ENCODE measurements around the gene HS3ST2.
"Not testable (repeated sequence)": the region's sequence is repeated elsewhere in the genome, so short reads cannot be mapped to it uniquely, and the experiment has no call there.

Gene HS3ST2

DNA sequence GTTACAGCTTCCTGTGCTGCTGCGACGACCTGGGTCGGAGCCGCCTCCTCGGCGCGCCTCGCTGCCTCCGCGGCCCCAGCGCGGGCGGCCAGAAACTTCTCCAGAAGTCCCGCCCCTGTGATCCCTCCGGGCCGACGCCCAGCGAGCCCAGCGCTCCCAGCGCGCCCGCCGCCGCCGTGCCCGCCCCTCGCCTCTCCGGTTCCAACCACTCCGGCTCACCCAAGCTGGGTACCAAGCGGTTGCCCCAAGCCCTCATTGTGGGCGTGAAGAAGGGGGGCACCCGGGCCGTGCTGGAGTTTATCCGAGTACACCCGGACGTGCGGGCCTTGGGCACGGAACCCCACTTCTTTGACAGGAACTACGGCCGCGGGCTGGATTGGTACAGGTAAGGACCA is 746 bp downstream of the HS3ST2 start:
- no peak for DNase-seq

DNA sequence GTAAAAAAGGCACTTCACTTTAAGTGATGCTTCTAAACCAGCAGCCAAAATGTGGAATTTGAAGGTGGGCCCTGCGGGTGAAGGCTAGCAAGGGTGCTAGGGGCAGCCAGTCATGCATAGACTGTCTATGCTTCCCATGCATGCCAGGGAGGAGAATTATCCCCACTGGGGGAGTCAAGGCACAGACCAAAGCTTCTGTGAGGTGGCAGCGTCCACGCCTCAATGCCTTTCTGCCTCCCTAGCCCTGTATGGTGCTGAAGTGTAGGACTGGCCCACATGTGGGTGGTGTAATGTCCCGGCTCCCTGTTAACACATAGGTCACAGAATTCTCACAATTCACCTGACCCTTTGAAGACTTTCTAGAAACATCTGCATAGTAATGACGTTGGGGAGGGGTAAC is 1.9 kb downstream of the HS3ST2 start:
- no peak for DNase-seq

DNA sequence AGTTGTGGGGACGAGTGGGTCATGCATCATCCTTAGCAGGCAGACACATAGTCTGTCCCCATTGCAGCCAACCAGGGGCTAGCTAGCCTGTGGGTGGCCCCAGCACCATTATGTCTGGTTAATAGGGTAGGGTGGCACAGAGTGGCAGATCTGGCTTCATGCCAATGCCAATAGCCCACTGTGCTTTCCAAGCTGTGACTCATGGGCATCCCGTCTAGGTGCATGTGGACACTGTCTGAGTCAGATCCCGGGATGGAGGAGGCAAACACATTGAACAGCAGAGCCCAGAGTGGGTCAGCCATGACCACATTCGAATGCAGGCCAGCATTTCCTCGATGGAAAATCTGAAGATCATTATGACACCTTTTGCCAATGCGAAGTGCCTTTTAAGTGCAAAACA is 2.5 kb downstream of the HS3ST2 start:
- DNase-seq = no peak

DNA sequence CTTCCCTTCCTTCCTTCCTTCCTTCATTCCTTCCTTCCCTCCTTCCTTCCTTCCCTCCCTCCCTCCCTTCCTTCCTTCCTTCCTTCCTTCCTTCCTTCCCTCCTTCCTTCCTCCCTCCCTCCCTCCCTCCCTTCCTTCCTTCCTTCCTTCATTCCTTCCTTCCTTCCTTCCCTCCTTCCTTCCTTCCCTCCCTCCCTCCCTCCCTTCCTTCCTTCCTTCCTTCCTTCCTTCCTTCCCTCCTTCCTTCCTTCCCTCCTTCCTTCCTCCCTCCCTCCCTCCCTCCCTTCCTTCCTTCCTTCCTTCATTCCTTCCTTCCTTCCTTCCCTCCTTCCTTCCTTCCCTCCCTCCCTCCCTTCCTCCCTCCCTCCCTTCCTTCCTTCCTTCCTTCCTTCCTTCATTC is 4.8 kb downstream of the HS3ST2 start:
- DNase-seq = not testable (repeated sequence)

DNA sequence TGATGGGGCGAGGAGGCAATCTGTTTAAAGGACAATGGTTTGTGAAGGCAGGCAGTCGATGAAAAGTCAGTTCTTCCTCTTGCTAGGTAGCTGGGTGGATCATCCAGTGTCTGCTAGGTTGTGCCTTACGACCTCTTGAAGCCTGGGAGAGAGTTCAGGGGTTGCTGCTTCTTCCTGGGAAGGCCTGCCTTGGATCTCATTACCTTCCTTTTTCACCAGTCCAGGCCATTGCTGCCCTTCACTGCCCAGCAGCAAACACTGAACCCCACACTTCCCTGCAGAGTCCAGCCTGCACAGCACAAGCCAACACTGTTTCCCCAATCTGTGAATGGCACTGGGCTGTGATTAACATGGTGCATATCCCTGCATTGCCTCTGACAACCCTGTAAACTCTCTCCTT is 24.7 kb downstream of the HS3ST2 start:
- DNase-seq = no peak

DNA sequence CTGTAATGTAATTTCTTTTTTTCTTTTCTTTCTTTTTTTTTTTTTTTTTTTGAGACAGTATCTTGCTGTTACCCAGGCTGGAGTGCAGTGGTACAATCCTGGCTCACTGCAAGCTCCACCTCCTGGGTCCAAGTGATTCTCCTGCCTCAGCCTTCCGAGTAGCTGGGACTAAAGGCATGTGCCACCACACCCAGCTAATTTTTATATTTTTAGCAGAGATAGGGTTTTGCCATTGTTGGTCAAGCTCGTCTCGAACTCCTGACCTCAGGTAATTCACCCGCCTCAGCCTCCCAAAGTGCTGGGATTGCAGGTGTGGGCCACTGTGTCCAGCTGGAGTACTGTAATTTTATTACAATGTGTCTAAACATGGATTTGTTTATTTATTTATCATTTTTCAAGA is 28.1 kb downstream of the HS3ST2 start:
- DNase-seq = not testable (repeated sequence)

DNA sequence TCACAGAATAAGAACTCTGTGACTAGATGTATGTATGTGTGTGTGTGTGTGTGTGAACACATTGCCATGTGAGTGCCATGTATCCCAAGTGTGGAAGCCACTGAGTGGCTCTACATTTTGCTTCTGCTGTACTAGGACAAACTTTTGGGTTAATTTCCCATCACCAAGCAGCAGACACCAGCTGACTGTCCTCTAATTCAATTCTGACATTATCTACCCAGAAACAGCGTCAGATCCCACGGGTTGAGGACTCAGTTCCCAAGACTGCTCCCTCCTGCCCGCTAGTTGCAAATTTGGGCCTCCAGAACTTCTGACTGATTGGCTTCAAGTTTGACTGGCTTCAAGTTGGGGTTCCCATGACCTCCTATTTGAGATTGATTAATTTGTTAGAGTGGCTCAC is 29.2 kb downstream of the HS3ST2 start:
- no peak for DNase-seq

DNA sequence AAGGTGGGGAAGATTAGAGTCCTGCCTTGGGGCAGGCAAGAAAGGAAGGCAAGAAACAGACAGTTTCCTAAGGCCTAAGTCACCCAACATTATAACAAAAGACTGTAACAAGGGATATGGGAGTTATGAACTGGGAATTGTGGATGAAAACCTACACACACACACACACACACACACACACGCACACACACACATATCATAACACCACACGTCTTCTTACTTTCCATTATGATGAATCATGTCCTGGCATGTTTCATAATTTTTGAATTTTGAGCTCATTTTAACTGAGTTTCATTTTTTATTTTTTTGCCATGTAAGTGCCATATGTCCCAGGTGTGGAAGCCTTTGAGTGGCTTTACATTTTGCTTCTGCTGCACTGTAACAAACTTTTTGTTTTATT is 29.9 kb downstream of the HS3ST2 start:
- DNase-seq = no peak

DNA sequence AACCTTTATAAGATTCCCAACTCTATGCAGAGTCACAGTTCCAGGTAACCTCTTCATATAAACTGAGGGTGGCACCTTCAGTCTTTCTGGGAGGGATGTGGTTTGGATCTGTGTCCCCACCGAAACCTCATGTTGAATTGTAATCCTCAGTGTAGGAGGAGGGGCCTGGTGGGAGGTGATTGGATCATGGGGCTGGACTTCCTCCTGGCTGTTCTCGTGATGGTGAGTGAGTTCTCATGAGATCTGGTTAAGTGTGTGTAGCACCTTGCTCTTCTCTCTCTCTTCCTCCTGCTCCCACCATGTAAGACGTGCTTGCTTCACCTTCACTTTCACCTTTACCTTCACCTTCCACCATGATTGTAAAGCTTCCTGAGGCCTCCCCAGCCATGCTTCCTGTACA is 30.5 kb downstream of the HS3ST2 start:
- no peak for DNase-seq

DNA sequence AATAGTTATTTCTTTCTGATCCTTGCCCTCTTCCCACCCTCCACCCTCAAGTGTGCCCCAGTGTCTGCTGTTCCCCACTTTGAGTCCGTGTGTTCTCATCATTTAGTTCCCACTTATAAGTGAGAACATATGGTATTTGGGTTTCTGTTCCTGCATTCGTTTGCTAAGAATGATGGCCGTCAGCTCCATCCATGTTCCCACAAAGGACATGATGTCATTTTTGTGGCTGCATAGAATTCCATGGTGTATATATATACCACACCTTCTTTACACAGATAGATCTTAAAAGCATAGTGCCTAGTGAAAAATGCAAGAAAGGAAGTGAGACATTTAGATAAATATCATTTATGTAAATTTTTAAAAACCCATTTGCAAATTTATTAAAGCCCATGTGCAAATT is 33.1 kb downstream of the HS3ST2 start:
- DNase-seq = no peak

DNA sequence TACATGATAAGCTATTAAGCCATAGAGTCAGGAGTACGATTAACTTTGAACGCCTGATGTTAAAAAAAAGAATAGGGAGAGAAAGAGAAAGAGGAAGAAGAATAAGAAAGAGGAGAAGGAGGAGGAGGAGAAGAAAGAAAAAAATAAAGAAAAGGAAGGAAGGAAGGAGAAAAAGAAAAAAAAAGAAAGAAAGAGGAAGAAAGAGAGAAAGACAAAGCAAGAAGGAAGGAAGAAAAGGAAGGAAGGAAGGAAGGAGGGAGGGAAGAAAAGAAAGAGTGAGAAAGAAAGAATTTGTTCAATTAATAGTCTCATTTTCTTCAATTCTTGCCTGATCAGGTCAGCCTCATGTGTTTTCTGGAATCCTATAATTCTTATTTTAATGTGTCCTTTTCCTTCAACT is 33.7 kb downstream of the HS3ST2 start:
- no peak for DNase-seq

DNA sequence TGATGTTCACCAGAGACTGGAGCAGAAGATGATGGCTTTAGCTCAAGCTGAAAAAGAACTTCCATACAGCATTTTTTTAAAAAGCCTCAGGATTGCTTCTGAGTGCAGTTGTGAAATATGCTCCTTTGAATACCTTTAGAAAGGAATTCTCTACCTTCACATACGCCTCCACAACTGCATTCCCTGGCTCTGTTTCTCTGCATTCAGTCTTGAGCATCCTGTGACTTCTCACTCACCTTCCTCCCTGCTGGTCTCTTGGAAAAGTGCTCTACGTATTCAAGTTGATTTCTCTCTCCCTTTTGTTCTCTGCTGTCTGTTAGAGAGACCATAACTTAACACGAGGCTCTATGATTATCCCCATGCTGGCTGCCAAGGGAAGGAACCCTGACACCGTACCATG is 34.5 kb downstream of the HS3ST2 start:
- no peak for DNase-seq

DNA sequence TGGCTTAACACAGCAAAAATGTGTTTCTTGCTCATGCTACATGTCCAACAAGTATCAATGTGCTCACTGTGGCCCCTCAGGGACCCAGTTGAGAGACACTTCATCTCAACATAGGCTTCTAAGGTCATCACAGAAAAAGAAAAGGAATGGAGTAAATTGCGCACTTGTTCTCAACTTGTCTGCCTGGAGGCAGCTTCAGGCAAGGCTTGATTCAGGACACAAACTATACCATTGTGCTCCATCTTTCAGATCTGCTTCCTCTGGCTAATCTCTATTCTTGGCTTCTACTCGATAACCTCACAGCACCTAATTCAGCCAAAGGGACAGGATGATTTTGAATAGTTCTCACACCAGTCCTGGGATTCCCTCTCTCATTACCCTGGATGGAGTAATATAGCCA is 35.6 kb downstream of the HS3ST2 start:
- no peak for DNase-seq

DNA sequence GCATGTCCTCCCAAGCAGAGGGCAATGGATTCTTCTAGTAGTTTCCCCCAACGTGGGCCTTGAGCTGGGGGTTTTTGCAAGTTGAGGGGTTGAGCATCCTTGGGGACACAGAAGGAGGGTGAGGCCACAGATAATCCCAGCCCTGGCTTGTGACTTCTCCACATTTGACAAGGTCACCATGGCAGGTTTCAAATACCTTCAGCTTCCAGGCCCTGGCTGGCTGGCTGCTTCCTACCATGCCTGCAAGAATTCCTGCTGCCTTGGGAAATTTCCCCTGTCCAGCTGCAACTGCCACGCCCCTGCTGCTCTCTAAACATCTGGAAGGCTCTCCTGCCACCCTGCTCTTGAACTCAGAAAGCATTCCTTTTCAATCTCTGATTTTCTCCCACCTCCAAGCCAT is 41.3 kb downstream of the HS3ST2 start:
- no peak for DNase-seq

DNA sequence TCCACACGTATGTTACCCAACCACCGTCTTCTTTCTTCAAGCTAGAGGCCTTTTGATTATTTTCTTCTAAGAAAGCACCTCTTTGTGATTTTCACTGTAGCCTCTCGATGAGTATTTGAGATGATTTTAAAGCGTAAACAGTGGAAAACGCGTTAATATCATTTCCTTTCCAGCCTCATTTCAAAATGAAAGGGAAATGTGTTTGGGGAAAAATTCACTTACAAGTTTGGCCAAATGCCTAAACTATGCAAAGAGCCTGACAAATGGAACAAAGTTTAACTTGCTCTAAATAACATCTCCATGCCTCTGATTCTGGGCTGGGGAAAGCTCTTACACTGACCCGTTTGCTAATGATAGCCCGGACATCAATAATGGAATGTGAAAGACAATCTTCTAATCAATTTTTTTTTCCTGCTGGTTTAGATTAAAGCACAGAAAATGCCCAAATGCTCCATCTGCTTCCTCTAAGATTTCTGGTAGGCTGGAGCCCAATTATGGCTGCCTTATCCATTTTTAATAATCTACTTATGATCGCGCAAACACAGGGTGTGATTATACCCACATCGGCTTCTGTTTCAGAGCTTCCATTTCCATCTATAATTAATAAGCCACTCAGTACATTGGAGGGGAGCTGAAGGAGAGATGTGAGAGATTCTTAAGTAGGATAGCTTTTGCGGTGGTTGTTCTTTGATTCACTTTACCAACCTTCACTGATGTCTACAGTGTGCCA is 43.5 kb downstream of the HS3ST2 start:
- no peak for DNase-seq

DNA sequence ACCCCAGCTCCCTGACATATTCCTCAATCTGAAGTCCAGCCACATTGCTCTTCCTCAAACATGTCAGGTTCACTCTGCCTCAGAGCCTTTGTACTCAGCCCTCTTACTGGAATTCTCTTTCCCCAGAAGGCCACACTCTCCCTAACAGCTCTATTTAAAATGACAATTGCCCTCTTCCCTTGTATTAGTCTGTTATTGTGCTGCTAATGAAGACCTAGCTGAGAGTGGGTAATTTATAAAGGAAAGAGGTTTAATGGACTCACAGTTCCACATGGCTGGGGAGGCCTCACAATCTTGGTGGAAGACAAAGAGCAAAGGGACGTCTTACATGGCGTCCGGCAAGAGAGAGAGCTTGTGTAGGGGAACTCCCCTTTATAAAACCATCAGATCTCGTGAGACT is 46.0 kb downstream of the HS3ST2 start:
- DNase-seq = no peak

DNA sequence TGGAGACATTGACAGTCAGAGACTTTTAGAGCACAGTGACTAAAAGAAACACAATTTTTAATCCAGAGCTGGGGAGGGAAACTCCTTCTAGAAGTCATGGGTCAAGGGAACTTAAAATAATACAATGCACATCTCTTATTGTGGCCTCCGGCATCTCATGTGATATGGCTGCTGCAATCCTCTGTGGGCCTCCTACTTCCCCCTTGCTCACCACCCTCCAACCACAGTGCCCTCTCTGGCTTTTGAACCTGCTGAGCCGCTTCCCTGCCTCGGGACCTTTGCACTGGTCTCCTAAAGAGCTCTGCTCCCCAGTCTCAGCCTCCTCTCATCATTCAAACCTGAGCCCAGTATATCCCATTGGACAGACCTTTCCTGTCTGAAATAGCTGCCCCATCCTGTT is 47.6 kb downstream of the HS3ST2 start:
- no peak for DNase-seq

DNA sequence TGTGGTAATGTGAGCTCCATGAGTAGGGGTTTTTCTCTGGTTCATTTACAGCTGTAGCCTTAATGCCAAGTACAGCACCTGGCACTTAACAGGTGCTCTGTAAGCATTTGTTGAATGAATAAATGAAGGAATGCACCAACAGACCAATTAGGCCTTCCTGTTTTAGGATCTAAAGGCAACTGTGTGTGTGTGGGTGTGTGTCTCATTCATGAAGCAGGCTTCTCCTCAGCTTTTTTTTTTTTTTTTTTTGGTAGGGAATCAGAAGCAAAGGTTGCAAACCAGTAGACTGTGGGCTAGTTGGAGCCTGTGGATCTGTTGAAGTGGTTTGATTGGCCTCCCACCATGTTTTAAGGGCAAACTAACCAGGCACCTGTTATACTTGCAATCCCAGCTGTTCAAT is 48.1 kb downstream of the HS3ST2 start:
- DNase-seq = no peak

DNA sequence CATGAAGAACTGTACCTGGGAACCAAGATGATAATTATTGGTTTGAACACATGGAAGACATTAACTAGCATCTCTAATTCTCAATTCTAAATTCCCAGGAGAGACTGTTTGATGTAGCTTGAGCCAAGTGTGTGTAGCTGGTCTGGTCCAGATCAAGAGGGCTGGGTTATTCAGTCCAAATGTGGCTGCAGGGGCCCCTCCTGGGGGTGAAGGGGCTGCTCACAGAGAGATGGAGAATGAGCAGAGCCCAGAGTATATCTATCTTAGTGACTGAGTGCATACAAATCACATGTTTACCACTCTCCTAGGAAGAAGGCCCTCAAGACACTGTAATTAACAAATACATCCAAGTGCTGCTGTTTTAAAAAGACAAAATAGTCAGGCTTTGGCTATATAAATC is 50.4 kb downstream of the HS3ST2 start:
- no peak for DNase-seq

DNA sequence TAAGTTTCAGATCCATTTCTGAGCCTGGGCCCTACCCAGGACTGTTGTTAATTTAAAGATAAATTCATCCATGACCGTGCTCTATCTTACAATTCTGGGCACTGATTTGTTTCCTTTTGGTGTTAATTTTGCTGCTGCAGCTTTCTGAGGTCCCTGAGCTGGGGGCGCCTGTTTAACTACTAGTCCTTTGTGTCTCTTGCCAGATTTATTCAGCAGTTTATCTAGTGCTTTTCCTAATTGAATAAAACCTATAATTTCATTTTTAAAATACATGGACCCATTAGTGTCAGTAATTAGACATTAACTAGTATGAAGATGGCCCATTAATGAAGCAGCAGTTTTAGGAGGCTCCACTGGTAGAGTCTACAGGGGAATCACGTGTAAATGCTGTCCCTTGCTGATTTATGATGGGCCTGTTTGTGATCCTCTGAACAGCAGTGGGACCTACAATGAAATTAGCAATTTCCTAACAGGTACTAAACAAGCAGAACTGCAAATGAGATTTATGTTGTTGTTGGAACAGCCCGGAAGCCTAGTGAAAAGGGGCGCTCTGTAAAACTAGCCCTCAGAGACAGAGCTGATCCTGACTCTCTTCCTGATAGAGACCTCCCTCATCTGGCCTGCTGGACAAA is 54.7 kb downstream of the HS3ST2 start:
- DNase-seq = no peak

DNA sequence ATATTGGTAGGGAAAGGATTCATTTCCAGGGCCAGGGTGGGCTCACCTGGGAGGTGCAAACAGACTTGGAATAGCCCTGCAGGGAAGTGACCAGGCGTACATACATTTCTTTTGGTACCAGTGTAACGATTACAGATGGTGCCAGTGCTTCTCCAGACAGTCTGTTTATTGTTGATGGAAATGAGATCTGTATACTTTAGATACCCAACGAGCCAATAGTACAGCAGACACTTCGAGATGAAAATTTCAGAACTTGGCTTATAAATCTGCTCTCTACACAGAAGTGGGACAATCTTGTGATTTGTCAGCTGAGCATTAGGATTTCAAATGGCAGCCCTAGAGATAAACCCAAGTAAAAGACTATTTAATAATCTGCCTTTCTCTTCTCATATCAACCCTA is 57.9 kb downstream of the HS3ST2 start:
- no peak for DNase-seq

DNA sequence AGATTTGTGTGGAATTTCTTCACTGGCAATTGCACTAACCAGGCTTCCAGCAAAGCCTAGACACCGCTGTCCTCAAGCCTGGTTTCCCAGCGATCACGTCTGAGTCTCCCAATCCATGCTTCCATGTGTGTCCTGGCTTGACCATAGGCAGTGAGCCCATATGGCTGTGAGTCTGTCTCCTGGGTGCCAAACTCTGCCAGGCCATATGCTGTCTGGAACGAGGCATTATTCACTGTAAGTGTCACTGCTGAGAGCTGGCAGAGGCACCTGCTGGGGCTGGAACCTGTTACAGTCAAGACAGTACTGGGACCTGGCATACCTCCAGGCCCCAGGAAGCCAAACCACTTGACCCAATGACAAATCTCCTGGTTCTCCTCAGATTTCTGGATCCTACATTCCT is 60.4 kb downstream of the HS3ST2 start:
- DNase-seq = no peak

DNA sequence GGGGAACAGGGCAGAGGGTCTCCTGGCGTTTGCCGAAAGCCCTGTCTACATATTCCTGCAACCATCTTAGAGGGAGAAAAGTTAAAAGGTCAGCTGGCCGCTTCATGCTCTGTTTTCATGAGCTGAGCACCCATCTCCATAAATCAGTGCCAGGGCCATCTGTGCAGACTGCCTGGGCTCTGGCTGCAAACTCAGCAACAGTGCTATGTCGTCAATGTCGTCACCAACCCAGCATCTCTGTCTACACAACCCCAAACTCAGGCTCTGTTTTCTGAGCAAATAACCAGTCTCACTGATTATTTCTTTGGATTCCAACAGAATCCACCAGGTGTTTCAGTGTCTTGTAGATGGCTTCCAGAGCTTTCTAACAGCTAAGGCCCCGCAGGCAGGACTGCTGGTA is 65.0 kb downstream of the HS3ST2 start:
- no peak for DNase-seq

DNA sequence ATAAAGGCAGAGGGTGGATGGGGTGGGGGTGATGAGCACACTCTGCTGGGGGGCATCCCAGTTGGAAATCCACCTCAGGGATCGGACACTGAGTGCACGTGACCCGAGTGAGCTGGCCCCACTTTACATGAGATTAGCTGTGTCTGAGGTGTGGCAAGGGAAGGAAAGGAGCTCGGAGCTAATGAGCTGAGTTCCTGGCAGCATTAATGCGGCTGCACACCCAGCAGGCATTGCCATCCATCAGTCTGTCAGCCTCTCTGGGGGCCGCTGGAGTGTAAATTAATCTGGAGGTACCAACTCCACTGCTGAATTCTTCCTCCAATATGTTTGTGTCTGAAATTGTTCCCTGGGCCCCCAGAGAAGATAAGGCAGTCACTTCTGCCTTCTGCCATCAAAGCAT is 65.5 kb downstream of the HS3ST2 start:
- no peak for DNase-seq

DNA sequence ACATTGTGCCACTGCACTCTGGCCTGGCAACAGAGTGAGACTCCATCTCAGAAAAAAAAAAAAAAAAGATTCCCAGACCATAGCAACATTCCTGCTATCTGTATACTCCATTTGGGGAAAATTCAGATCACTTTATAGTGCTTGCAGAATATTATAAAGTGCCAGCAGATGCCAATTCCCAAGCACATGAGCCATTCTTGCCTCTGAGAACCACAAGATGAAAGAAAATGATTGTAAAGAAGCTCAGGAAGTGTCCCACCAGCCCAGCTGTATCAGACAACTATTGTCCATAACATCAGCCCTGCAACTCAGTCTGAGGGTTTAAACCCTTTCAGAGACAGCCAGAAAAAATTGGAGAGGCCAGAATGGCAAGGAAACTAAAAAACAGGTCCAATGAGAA is 69.0 kb downstream of the HS3ST2 start:
- DNase-seq = no peak

Data from effector CD4-positive, alpha-beta T cell (primary cell).